NCI-H1417 (cell line): ENCODE data around the gene SLC13A1.
"Not testable (repeated sequence)": the region's sequence is repeated elsewhere in the genome, so short reads cannot be mapped to it uniquely, and the experiment has no call there.

ENCODE experiments used
- DNase-seq, 3 experiments: peaks; one replicate each; lab custom pipeline; 2025; lab: John Stamatoyannopoulos, UW

Gene SLC13A1

GRCh38 chr7:123199883-123200282 is at the start of gene SLC13A1:
Gene SLC13A1, minus strand, starts transcription at chr7:123199969. Its CDS starts 23 bp downstream, at chr7:123199946.
- DNase-seq: no peak

GRCh38 chr7:123244768-123245167 is 45.0 kb upstream of the SLC13A1 start:
- DNase-seq: no peak

- DNase-seq: peak in 2 of 3 experiments; percentile 37 to 83
Observed at GRCh38 chr7:123242467-123243092, 42.8 kb upstream of the SLC13A1 start.

GRCh38 chr7:123241809-123242208 is 42.0 kb upstream of the SLC13A1 start:
- peak in 2 of 3 experiments; percentile 76 to 90 for DNase-seq

GRCh38 chr7:123231021-123232000 is 31.5 kb upstream of the SLC13A1 start:
- peak in 1 of 3 experiments; percentile 27 for DNase-seq

GRCh38 chr7:123230603-123231002 is 30.8 kb upstream of the SLC13A1 start:
- no peak for DNase-seq

- no peak for DNase-seq
Observed at GRCh38 chr7:123230147-123230546, 30.4 kb upstream of the SLC13A1 start.

GRCh38 chr7:123229426-123229825 is 29.7 kb upstream of the SLC13A1 start:
- DNase-seq: no peak

- DNase-seq: not testable (repeated sequence)
Observed at GRCh38 chr7:123227666-123228065, 27.9 kb upstream of the SLC13A1 start.

GRCh38 chr7:123220396-123220795 is 20.6 kb upstream of the SLC13A1 start:
- DNase-seq: no peak

- no peak for DNase-seq
Observed at GRCh38 chr7:123218866-123219265, 19.1 kb upstream of the SLC13A1 start.

- DNase-seq: no peak
Observed at GRCh38 chr7:123216825-123217224, 17.1 kb upstream of the SLC13A1 start.

GRCh38 chr7:123215350-123215749 is 15.6 kb upstream of the SLC13A1 start:
- no peak for DNase-seq

- DNase-seq: no peak
Observed at GRCh38 chr7:123211545-123211944, 11.8 kb upstream of the SLC13A1 start.

GRCh38 chr7:123210986-123211385 is 11.2 kb upstream of the SLC13A1 start:
- DNase-seq: no peak

- no peak for DNase-seq
Observed at GRCh38 chr7:123209786-123210185, 10.0 kb upstream of the SLC13A1 start.

- DNase-seq: peak in 1 of 3 experiments; percentile 59
Observed at GRCh38 chr7:123208793-123209192, 9.0 kb upstream of the SLC13A1 start.

GRCh38 chr7:123204206-123204835 is 4.6 kb upstream of the SLC13A1 start:
- DNase-seq: no peak

- no peak for DNase-seq
Observed at GRCh38 chr7:123201901-123202300, 2.1 kb upstream of the SLC13A1 start.

- DNase-seq: no peak
Observed at GRCh38 chr7:123198668-123199652, 809 bp downstream of the SLC13A1 start.

GRCh38 chr7:123198111-123198510 is 1.7 kb downstream of the SLC13A1 start:
- DNase-seq: no peak
